SH-SY5Y (cell line): ENCODE data around the gene ENHO.

Source experiments
- GATA2 ChIP-seq: IDR thresholded peaks from 2 replicates; pipeline ENCODE4 v1.6.1; 2011; ENCODE audit warnings: mild to moderate bottlenecking, low read depth, low read length
- GATA3 ChIP-seq: IDR thresholded peaks from 2 replicates; pipeline ENCODE4 v1.6.1; 2011; ENCODE audit warnings: low read depth, mild to moderate bottlenecking, low read length, moderate library complexity

Gene ENHO

DNA sequence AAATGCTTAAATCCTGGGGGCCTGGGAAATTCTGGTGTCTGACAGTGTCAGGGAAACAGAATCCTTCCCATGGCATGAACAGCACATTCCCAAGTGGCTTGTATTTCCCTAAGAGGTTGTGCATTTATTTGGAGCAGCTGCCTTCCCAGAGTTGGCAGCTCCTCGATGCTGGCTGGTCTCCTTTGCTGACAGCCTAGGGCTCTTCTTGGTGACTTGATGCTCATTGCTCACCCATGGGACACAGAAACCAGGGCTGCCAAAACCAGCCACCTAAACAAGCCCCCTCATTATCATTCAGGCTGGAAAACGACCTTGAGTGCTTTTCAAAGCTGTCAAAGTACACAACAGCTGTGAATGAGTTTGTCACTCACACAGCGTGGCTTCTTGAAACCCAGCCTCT lies 24.2 kb downstream of the ENHO start:
- no peak for TF ChIP-seq GATA2
- TF ChIP-seq GATA3, result no peak

DNA sequence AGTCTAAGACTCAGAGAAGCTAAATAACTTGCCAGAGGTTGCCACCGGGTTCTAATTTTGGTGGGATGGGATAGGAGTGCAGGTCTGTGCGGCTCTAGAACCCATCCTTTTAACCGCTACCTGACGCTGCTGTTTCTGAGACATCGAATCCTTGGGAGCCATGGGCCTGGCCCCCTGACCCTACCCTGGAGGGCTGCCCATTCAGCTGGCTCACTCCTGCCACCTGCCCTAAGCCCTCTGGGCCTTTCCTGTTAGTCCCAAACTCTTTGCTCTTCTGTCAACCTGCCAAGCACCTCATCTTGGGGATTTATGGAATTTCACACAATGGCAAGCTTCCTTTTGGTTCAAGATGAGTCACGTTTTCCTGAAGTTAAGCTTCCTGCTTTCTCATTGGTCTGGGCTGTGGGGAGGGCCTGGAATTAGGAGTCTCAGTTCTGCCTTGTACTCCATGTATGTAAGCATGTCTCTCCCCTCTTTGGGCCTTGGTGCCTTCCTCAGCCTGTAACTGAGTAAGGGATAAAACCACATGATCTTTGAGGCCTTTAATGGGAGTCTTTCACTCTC lies 26.6 kb downstream of the ENHO start:
- TF ChIP-seq GATA3 (no peak), GATA2 (no peak)

DNA sequence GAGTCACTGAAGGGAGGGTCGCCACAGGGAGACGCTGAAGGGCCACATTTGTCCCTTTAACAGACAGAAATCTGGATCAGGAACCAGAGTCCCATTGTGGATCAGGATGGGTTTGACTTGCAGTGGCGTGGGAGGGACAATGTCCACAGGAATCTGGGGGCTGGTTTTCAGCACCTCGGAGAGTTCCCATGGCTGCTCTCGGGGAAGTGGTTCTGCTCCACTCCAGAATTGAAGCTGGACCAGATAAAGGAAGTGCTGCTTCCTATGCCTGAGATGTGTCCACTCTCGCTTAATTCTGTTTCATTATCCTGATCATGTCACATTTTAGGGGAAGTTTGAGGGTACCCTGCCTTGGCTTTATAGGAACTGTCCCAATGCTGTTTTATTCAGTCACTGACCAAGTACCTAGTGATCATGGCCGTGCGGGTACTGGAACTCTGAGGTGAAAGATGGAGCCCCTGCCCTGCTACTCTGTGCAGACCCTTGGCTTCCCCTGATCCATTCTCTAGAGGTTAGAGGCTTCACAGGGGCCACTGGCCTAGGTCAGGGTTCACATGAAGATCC lies 28.7 kb downstream of the ENHO start:
- TF ChIP-seq GATA2 (no peak), GATA3 (no peak)

DNA sequence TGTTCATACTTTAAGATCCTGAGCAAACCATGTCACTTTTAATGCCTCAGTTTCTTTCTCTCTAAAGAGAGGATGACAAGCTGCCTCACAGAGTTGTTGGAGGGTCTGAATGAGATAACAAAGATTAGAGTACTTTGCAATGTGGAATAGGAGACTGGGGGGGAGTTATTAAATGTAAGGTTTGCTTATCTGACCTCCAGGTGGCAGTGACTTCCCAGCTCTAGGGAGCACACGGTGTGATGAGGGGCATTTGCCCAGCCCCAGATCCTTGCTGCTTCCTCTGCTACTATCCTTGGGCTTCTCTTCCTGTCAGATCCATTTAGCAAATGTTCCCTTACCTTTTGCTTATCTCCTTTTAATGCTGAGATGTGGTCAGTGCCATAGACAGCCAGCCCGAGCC lies 30.7 kb downstream of the ENHO start:
- no peak for TF ChIP-seq GATA3

DNA sequence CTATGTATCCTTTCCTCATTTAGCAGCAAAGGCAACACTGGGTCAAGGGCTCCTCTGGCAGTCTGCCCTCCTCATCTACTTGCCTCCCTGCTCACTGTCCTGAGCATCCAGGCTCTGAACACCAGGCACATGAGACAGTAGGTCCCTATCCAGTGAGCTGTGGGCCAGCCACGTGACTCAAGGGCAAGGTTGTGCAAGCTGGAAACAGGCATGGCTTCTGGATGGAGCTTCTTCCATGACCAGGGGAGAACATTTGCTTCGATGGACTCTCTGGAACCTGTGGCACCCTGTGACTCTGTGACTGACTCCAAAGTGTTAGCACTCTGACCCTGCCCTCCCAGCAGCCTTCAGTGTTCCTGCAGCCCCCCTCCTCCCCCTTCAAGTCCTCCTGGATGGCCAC lies 31.2 kb downstream of the ENHO start:
- TF ChIP-seq GATA3 (no peak), GATA2 (no peak)

DNA sequence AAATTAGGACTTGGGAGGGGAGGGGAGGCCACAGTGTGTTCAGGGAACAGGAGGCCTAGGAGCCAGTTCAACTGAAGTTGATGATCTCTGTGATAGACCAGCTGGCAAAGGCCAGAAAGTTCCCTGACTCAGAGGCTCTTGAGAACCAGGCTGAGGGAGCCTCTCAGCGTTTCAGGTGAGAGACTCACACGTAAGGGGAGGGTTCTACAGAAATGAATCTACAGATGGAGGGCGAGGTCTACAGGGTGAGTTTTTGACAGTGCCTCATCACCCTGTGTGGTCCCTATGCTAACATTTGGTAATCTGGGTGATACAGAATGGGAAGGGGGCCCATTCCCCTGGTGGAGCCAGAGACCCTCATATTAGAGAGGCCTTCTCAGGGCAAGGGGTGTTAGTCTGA lies 32.0 kb downstream of the ENHO start:
- no peak for TF ChIP-seq GATA2
- TF ChIP-seq GATA3, result no peak

DNA sequence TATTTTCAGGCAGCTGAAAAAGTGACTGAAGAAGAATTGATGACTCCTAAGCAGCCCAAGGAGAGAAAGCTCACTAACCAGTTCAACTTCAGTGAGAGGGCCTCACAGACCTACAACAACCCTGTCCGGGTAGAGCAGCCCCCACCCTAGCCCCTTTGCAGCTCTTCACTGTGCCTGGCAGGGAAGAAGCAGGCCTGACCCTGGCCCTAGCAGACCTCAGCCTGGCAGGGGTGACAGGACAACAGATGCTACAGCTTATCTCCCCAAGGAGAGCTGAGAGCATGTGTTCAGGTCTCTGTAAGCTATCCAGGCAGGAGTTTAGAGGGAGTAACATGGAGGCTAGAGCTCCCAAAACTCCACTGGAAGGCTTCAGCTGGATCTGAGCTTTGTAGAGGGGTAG lies 32.4 kb downstream of the ENHO start:
- TF ChIP-seq GATA2 (no peak), GATA3 (no peak)

DNA sequence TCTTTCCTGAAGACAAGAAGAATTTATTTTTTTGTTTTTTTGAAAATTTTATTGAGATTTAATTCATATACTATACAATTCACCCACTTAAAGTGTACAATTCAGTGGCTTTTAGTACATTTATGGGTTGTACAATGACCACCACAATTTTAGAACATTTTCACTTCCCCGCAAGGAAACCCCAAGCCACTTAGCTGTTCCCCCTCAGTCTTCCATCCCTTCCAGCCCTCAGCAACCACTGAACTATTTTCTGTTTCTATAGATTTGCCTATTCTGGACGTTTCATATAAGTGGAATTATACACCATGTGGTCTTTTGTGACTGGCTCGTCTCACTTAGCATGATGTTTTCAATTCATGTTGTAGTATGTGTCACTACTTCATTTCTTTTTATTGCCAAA lies 36.2 kb downstream of the ENHO start:
- TF ChIP-seq GATA2, result no peak
- TF ChIP-seq GATA3, result no peak

DNA sequence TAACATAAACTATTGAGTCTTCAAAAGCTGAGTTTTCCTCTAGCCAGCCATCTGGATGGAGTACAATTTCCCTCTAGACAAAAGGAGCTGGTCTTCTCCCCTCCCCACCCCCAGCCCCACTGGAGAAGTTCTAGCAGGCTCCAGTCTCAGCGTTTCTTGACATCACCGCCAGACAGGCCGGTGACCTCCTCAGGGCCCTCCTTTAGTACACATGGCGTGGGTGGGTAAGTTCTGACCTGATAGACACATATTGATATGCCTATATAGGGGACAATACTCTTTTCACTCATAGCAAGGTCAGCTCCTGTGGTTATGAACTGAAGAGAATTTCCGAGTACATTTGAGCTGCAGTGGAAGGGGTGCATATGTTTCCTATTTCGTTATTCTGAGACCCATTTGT lies 37.0 kb downstream of the ENHO start:
- no peak for TF ChIP-seq GATA3
- TF ChIP-seq GATA2, result no peak

DNA sequence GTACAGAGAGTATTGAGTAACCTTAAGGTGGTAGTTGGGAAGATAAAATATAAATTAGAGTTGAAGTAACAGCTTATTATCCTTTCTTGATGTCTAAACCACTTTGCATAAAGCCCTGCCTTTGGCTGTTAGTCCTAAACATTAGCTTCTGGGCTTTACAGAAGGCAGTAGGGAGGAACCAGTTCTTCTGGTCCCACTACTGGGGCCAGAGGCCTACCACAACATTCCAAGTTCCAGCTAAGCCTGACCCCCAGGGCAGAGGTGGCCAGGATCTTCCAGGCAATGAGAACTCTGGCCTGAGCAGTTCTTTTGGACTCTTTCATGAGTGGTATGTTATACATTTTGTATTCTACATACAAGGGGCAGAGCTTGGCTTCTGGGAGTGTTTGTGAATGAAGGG lies 38.1 kb downstream of the ENHO start:
- no peak for TF ChIP-seq GATA3
- no peak for TF ChIP-seq GATA2

DNA sequence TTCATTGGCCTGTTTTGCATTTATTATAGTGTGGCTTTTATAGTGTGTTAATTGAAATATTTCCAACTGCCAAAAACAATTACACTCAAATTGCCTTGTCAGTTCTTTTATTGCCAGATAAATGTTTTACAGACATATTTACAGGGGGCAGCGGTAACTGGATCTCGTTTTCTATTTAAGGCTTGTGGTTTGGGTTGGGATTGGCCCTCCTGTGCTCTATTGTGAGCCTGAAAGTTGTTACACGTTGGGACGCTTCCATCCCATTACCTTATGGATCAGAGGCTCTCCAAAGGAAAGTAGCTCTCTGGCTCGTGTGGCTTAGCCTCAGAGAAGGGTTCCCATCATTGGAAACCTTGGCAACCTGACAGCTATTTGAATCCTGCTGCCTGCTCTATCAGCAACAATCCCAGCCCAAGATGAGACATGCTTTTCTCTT lies 43.3 kb downstream of the ENHO start:
- TF ChIP-seq GATA2 (no peak), GATA3 (no peak)

DNA sequence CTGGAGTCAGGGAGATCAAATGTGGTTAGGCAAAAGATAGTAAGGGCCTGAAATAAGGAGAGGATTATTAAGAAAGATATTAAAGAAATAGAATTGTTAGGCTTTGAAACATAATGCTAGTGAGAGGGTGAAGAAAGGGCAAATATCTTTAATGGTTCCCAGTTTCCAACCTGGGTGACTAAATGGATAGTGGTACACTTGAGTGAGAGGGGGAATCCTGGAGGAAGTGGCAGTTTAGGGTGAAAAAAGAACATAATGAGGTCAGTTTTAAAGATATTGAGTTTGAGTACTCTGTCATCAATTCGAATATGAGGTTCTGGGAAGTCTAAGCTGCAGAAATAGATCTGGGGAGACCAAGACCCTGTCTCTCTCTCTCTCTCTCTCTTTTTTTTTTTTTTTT lies 45.2 kb downstream of the ENHO start:
- TF ChIP-seq GATA2 (no peak), GATA3 (no peak)

DNA sequence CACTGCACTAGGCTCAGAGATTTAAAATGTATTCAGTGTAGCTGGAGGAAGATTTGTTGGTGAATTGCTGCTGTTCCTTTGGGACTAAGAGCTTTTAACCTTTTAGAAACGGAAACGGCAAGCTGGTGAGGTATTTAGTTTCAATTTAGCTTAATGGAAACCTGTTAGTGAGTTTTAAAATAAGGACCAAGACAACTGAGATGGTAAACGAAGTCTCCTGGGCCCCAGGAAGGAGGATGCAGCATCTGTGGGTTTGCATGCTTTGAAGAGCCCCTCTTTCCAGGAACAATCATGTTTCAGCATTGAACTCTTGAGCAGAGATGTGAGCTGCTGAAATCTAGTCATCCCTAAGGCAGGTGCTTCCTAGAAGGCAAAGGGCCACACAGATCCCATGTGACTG lies 47.7 kb downstream of the ENHO start:
- TF ChIP-seq GATA3 (no peak), GATA2 (no peak)
